Femur (tissue), 1 donor: ENCODE results near the gene ATG3.
A peak's percentile ranks its signal among the peaks of the same experiment; 100 is the strongest.
"Not testable (repeated sequence)": the region's sequence is repeated elsewhere in the genome, so short reads cannot be mapped to it uniquely, and the experiment has no call there.

ENCODE experiments used
- DNase-seq: peaks from one replicate; pipeline ENCODE4 v3.0.0-alpha.2; 2017

ATG3 gene

DNA sequence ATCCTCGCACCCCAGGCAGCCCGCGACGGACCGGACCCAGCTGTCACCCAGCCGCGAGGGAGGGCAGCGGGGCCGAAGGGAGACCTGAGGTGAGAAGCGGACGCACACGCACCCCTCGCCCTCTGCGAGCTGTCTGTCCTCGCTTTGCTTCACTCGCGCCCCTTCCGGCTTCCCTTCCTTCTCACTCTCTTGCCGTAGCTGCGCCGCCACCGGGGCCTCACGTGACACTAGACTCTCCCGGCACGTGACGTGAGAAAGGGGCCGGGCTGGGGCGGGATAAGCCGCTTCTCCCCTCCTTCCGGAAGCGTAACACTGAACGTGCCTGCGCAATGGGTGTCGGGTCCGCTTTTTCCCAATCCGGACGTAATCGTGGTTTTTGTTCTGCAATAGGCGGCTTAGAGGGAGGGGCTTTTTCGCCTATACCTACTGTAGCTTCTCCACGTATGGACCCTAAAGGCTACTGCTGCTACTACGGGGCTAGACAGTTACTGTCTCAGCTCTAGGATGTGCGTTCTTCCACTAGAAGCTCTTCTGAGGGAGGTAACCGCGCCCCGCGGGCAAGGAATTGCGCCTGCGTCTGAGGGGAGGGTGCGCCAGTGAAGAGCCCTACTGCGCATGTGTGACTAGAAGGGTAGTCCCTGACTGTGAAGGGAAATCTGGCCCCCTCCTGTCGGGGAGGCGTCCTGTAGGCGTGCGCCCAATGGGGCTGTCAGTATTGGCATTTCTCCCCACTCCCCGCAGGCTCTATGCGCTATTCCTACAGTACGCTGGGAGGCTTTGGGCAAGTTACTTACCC lies at the start of gene ATG3, which contains the start of gene SLC35A5:
Gene ATG3 (minus strand): TSS at position 229 of the 796 bp plus-strand sequence. CDS start 434 bp downstream, outside the sequence.
Gene SLC35A5 (plus strand): TSS at position 312 of the 796 bp plus-strand sequence. CDS start 1,359 bp downstream, outside the sequence.
- peak; percentile 99 for DNase-seq

- DNase-seq, result no peak
Observed at GRCh38 chr3:112610121-112610520, 48.4 kb upstream of the ATG3 start.

- DNase-seq, result no peak
Observed at GRCh38 chr3:112607863-112608262, 46.1 kb upstream of the ATG3 start.

DNA sequence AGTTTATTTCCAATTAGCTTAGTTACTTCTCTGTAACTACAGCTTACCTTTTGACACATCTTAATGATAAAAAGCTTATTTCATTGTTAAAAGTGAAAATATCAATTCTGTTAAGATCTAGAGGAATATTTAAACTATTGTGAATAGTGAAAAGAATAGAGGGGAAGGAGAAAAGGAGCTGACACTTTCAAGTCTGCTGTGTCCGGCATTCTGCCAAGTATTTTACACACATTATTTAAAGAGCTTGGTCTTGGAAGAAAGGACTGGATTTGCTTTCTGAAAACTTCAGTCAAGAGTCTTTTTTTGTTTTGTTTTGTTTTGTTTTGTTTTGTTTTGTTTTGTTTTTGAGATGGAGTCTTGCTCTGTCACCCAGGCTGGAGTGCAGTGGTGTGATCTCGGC lies 44.3 kb upstream of the ATG3 start:
- DNase-seq, result no peak

DNA sequence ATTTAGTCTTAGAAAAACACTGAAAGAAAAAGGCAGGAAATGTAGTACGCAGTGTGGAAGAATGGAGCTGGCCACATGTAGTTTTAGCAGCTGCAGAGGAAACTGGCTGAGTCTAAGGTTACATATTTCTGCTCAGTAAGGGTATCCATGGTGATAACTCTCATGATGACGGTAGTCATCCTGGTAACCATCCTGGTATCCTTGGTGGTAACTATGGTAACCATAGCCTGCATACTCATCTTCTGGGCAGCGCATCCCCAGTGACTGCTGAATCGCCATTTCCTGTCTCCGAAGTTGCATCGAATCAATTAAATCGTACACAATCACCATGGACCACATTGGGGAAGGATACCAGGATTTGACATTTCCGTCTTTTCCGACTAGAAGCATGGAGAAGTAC lies 43.5 kb upstream of the ATG3 start:
- peak; percentile 58 for DNase-seq

GRCh38 chr3:112604536-112604935 lies 42.8 kb upstream of the ATG3 start:
- DNase-seq, result no peak

DNA sequence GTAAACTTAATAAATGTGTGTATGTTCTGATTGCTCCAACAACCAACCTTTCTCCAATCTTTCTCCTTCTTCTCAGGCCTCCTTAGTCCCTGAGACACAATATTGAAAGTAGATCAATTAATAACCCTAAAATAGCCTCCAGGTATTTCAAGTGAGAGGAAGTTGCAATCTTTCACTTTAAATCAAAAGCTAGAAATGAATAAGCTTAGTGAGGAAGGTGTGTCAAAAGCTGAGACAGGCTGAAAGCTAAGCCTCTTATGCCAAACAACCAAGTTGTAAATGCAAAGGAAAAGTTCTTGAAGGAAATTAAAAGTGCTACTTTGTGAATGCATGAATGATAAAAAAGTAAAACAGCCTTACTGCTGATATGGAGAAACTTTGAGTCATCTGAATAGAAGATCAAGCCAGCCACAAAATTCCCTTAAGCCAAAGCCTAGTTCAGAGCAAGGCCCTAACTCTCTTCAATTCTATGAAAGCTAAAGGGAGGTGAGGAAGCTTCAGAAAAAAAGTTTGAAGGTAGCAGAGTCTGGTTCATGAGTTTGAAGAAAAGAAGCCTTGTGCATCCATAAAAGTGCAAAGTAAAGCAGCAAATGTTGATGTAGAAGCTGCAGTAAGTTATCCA lies 40.6 kb upstream of the ATG3 start:
- DNase-seq, result no peak

- no peak for DNase-seq
Observed at GRCh38 chr3:112598731-112599130, 37.0 kb upstream of the ATG3 start.

GRCh38 chr3:112597945-112598344 lies 36.2 kb upstream of the ATG3 start:
- DNase-seq, result no peak

DNA sequence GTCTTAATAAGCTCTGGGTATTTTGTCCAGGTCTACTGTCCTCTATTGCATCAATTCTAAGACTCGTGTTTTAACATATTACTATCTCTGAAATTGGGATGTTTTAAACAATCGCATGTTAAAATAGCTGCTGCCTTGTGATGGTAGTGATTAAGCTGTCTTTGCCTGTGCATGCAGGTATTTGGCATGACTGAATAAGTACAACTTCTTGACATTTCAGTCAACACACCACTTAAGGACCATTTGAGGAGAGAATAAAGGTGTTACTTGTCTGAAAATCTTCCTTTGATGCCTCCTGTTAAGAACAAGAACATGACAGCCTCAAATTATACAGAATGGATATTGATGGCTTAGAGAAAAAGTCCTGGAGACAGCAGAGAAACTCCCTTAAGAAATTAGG lies 33.1 kb upstream of the ATG3 start:
- no peak for DNase-seq

DNA sequence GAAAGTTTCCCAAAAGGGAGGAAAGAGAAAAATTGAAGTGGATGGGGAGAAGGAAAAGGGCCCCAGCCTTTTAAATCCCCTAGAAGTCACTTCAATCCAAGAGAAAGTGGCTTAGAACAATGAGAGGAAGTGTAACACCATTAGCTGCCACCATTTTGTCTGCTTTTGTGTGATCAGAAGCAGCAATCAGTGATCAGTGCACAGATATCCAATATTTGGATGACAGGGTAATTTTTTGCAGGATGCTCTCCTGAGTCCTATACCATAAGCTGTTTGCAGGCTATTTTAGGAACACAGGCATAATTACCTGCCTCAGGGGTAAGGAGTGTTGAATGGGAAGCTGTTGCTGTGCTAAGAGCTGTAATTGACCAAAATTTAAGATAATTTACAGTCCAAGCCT lies 31.5 kb upstream of the ATG3 start:
- no peak for DNase-seq

- no peak for DNase-seq
Observed at GRCh38 chr3:112587336-112587735, 25.6 kb upstream of the ATG3 start.

GRCh38 chr3:112585782-112586181 lies 24.0 kb upstream of the ATG3 start:
- DNase-seq, result no peak

- no peak for DNase-seq
Observed at GRCh38 chr3:112583105-112583504, 21.3 kb upstream of the ATG3 start.

DNA sequence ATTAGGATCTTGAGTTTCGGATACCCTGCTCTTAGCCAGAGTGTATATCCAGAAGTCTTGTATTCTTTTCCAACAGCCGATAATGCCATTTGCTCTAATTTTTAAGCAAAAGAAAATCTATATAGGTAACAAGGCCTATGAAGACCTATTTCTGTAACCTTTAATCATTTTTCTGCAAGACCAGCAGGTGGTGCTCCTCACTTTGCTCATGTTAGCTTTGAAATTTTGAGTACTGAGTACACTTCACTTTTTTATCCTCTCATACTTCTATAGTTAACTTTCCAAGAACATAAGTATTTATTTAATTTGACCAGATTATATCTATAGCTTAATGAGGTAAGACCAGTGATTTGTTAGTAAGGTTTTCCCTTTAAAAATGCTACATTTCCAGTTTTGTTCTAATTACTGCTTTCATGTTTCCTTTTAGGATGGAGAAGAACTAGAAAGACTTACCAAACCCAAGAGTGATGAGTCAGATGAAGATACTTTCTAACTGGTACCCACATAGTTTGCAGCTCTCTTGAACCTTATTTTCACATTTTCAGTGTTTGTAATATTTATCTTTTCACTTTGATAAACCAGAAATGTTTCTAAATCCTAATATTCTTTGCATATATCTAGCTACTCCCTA lies 20.6 kb upstream of the ATG3 start:
- peak; percentile 64 for DNase-seq

- DNase-seq, result no peak
Observed at GRCh38 chr3:112579697-112580096, 17.9 kb upstream of the ATG3 start.

DNA sequence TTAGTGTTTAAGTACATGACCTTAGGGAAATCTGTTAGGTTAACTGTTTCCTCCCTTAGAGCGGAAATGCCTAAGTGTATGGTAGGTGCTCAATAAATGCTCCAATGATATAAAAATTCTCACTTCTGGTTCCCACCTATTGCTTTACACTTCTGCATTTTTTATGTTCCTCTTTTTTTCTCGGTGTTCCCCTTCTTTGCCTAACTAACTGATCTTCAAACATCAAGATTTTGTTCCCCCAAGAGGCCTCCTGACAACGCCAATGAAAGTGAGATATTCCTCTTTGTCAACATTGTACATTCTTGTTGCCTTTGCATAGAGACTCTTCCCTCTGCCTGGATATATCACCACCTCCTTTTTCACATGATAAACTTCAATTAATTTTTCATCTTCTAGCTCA lies 17.5 kb upstream of the ATG3 start:
- no peak for DNase-seq

DNA sequence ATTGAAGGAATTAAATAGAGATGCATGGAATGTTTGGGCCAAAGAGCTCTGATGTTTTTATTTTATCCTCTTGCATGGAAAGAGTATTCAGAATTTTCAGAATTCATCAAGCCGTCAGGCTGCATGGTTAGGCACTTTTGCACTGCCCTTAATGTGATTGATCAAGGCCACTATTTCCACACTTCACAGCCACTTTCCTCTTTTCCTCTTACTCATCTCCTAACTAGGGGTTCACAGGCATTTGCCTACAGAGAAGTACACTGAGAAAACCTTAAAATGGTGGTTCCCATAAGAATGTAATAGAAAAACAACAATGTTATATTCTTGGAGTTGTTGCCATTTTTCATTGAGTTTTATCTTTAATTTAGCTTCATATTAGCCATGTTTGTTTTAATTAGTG lies 10.9 kb upstream of the ATG3 start:
- DNase-seq, result no peak

DNA sequence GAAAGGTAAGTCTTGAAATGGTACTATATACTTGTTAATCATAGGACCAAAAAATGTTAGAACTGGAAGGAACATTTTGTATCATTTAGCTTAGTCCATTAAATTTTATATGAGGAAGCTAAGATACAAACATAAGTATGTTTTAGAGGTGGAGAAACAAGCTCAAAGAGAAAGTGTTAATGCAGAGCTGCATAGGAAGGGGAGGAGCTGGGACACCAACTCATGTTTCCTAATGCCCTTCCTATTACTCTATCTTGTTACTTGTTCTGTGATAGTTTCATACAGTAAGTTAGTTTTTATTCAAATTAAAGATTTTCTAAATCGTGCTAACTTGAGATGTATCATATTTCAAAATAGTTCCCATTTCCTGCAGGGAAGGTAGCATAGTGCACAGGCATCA lies 7.5 kb upstream of the ATG3 start:
- no peak for DNase-seq

DNA sequence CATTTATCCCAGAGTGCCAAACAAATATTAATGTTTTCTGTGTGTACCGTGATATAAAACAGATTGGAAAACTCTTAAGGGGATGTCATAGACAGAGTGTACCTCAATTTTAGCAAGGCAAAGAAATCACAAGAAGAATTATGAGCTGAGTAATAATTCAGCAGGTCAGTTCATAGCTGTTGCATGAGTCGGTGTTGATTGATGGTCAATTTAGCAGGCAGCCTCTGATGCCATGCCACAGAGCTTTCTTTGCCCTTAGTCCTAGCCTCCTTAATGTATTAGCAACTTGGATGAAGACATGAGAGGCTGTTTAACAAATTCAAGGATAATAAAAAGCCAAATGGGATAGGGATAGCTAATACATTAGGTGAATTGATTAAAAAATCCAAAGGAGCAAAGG lies 6.9 kb upstream of the ATG3 start:
- DNase-seq, result no peak

DNA sequence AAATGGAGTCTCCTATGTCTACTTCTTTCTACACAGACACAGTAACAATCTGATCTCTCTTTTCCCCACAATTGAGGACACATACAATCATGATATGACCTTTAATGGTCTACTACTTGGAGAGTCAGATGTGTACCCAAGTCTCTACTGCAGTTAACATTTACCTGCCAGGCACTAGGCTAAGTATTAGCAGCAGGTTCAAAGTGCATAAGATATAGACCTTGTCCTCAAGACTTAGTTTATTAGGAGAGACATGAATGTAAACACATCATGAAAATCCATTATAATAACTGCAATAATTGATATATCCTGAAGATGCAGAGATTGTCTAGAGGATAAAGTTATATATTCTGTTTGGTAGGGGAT lies 3.2 kb upstream of the ATG3 start:
- DNase-seq, result no peak

- DNase-seq, result not testable (repeated sequence)
Observed at GRCh38 chr3:112564247-112564939, 2.6 kb upstream of the ATG3 start.

GRCh38 chr3:112561484-112561733 lies 353 bp downstream of the ATG3 start:
- no peak for DNase-seq
